Measurements from ENCODE around the gene SLC32A1. TPM values are rescaled to one million over a fixed set of nuclear protein-coding genes. Genes with fewer than 3 reads are reported as not detected.

Gene SLC32A1
- total and polyA plus RNA-seq, 2 donors (not counting 3 experiments of a cell fraction or from before 2014, with no cell fraction given), result 0.04 TPM; not detected in 1

- DNase-seq (ENCODE audit: low read depth, low spot score), result no peak
- H3K9ac ChIP-seq (replicated peaks; ENCODE audit: extremely low read depth, insufficient read depth, low read length), result no peak overlapping the region
- no peaks in the 10 kb centered on the region for H3K4me1 ChIP-seq (ENCODE audit: control insufficient read depth, extremely low read depth, insufficient read depth, low read length)
- dilution Hi-C loops (cut with MboI; ENCODE audit: extremely low pct_ligation_motif_present, low sequenced_read_pairs) (no loop called here), intact Hi-C loops (cut with micrococcal nuclease) (no loop called here)
- POLR2A ChIA-PET, result no interaction called here
- H2AFZ ChIP-seq (ENCODE audit: low read depth, low read length), result no peak overlapping the region
- H3K36me3 ChIP-seq (ENCODE audit: control insufficient read depth in 2 of 2, extremely low read depth in 1 of 2, insufficient read depth in 2 of 2, low read length in 2 of 2), result no peaks in the 10 kb centered on the region
- H4K20me1 ChIP-seq (replicated peaks; ENCODE audit: control insufficient read depth, extremely low read depth, insufficient read depth, low read length), result no peaks in the 10 kb centered on the region
- no peaks in the 10 kb centered on the region for H3K79me2 ChIP-seq (ENCODE audit: control insufficient read depth, insufficient read depth, low read length)
- no peak overlapping the region for H3K4me2 ChIP-seq (ENCODE audit: insufficient read depth, low read length)
- CTCF ChIA-PET, result interaction anchor here (0.8 to 1.5 kb wide), 5 partner anchors 9 to 66 kb away, joined by 3 to 6 read pairs (median 4); no protein-coding TSS in a partner anchor
- FAIRE-seq, result no peak
- peaks cover 38 to 40% of the 10 kb centered on the region in 2 experiments for H3K27me3 ChIP-seq (ENCODE audit: control insufficient read depth in 2 of 2, insufficient read depth in 2 of 2, low read length in 2 of 2)
- TF ChIP-seq MYC (IDR thresholded peaks at IDR 0.05; ENCODE audit: low read depth, low read length), result no peak
- TF ChIP-seq FOS (IDR thresholded peaks at IDR 0.05; ENCODE audit: borderline replicate concordance, insufficient read depth, low read length), result no peak
- TF ChIP-seq CTCF (IDR thresholded peaks at IDR 0.05; ENCODE audit: extremely low read depth in 1 of 2, insufficient read depth in 1 of 2, low read depth in 1 of 2, low read length in 2 of 2), result no peak
- TF ChIP-seq JUN (IDR thresholded peaks at IDR 0.05; ENCODE audit: borderline replicate concordance, insufficient read depth, insufficient read length, low read depth), result no peak
- TF ChIP-seq EZH2 (IDR thresholded peaks at IDR 0.05; ENCODE audit: borderline replicate concordance, low read depth, low read length, severe bottlenecking), result no peak
- no peak for TF ChIP-seq MAX (IDR thresholded peaks at IDR 0.05; ENCODE audit: insufficient read depth, insufficient read length)
- no peak for TF ChIP-seq POLR2A (IDR thresholded peaks at IDR 0.05; ENCODE audit: low read depth, low read length)
- no peak for TF ChIP-seq GATA2 (IDR thresholded peaks at IDR 0.05; ENCODE audit: insufficient read depth, insufficient read length, low read depth, low read length)
- TF ChIP-seq POLR2AphosphoS5 (IDR thresholded peaks at IDR 0.05; ENCODE audit: insufficient read depth, low read depth, low read length), result no peak
- no peaks in the 10 kb centered on the region for H3K9me1 ChIP-seq (replicated peaks; ENCODE audit: control insufficient read depth, extremely low read depth, insufficient read depth, low read length)
- BruUV-seq (replicated peaks), result no TSS peak
- H3K9me3 ChIP-seq (replicated peaks; ENCODE audit: control insufficient read depth, insufficient read depth, low read length), result no peaks in the 10 kb centered on the region
- no peak overlapping the region for H3K27ac ChIP-seq (ENCODE audit: insufficient read depth, low read depth, low read length)
- H3K4me3 ChIP-seq (replicated peaks in 1 of 3; ENCODE audit: insufficient read depth in 1 of 3, low read depth in 1 of 3, low read length in 3 of 3), result no peak overlapping the region
These were observed 8.6 kb upstream of the SLC32A1 start for GRCh38 chr20:38715646-38716045.

Measured in endothelial cell of umbilical vein (primary cell).